Measurements from ENCODE around the gene PM20D1.
A peak's percentile ranks its signal among the peaks of the same experiment; 100 is the strongest.
"Not testable (repeated sequence)": the region's sequence is repeated elsewhere in the genome, so short reads cannot be mapped to it uniquely, and the experiment has no call there.

The PM20D1 gene

GRCh38 chr1:205849619-205850355 lies at the start of gene PM20D1:
Gene PM20D1, minus strand, starts transcription at chr1:205850132. Its CDS starts 60 bp downstream, at chr1:205850072.
- DNase-seq = peak in 2 of 3 donors; percentile 83 to 86

DNA sequence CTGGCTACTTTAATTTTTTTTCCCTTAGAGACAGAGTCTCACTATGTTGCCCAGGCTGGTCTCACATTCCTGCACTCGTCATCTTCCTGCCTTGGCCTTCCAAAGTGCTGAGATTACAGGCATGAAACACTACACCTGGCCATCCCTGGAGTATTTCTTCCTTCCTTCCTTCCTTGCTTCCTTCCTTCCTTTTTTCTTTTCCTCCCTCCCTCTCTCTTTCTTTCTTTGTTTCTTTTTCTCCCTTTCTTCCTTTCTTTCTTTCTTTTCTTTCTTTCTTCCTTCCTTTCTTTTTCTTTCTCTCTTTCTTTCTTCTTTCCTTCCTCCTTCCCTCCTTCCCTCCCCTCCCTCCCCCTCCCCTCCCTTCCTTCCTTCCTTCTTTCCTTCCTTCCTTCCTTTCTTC lies 46.4 kb upstream of the PM20D1 start:
- no peak for DNase-seq

GRCh38 chr1:205894119-205894518 lies 44.2 kb upstream of the PM20D1 start:
- not testable (repeated sequence) for DNase-seq

- DNase-seq = not testable (repeated sequence)
Observed at GRCh38 chr1:205892175-205892574, 42.2 kb upstream of the PM20D1 start.

- DNase-seq = not testable (repeated sequence)
Observed at GRCh38 chr1:205891481-205891880, 41.5 kb upstream of the PM20D1 start.

- DNase-seq = not testable (repeated sequence)
Observed at GRCh38 chr1:205890631-205891030, 40.7 kb upstream of the PM20D1 start.

DNA sequence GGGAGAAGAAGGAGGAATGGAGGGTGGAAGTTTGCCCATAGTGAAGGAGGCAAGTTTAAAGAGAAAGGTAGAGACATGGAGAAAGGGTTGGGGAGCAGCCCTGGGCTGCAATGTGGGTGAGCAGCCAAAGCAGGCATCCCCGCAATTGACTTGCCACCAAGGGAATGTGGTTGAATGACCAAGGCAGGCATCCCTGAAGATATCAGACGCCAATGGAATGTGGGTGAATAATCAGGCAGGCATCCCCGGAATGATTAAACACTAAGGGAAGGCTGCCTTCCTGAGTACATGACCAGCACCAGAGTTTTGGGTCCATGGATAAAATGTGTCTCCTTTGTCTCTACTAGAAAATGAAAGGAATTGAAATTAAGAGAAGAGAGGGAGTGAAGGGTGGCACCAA lies 39.8 kb upstream of the PM20D1 start:
- DNase-seq = not testable (repeated sequence)

GRCh38 chr1:205889006-205889405 lies 39.1 kb upstream of the PM20D1 start:
- not testable (repeated sequence) for DNase-seq

DNA sequence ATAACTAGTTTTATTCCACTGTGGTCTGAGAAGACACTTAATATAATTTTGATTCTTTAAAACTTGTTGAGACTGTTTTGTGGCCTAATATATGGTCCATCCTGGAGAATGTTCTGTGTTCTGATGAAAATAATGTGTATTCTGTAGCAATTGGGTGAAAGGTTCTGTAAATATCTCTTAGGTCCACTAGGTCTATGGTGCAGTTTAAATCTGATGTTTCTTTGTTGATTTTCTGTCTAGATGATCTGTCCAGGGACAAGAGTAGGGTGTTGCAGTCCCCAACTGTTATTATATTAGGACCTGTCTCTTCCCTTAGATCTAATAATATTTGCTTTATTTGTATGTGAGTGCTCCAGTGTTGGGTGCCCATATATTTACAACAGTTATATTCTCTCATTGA lies 33.9 kb upstream of the PM20D1 start:
- DNase-seq = no peak

GRCh38 chr1:205880923-205881322 lies 31.0 kb upstream of the PM20D1 start:
- no peak for DNase-seq

DNA sequence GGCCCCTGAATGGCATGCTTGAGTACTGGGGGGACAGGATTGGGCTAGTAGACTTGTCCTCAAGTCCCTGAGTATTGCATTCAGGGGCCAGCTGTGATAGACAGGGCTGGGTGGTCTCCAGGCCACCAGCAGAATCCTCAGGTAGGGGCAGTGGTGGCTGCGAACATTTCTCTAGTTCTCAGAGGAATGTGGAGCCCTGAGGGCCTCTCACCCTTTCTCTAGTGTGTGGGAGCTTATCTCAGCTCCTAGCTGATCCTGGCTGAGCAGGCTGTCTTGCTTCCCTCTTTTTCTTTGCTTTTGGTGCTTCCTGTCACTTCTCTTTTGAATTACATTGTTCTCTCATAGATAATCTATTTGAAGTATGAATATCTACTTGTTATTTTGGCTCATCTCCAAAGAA lies 30.0 kb upstream of the PM20D1 start:
- no peak for DNase-seq

DNA sequence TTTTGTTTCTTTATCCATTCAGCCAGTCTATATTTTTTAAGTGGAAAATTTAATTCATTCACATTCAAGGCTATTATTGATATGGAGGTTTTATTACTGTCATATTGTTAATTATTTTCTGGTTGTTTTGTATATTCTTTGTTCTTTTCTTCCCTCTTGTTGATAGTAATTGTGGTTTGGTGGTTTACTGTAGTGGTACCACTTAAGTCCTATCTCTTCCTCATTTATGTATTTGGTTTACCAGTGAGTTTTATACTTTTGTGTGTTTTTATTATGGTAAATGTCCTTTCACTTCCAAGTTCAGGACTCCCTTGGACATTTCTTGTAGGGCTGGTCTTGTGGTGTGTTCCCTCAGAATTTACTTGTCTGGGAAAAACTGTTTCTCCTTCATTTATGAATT lies 28.1 kb upstream of the PM20D1 start:
- peak in 1 of 3 donors; percentile 2 for DNase-seq

- DNase-seq = not testable (repeated sequence)
Observed at GRCh38 chr1:205873148-205873547, 23.2 kb upstream of the PM20D1 start.

GRCh38 chr1:205870236-205870635 lies 20.3 kb upstream of the PM20D1 start:
- no peak for DNase-seq

DNA sequence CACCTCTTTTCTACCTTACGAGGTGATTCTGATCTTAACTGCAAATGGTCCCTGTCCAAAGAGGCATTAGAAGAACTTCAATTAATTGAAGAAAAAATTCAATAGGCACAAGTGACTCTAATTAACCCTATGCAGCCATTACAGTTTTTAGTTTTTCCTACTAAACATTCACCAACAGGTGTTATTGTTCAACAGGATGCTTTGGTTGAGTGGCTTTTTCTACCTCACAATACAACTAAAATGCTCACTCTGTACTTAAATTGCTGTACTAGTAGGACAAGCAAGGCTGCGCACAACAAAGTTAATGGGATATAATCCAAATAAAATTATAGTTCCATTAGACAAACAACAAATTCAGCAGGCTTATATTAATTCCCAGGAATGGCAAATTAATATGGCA lies 11.6 kb upstream of the PM20D1 start:
- no peak for DNase-seq

GRCh38 chr1:205858141-205858961 lies 8.4 kb upstream of the PM20D1 start:
- DNase-seq = no peak

DNA sequence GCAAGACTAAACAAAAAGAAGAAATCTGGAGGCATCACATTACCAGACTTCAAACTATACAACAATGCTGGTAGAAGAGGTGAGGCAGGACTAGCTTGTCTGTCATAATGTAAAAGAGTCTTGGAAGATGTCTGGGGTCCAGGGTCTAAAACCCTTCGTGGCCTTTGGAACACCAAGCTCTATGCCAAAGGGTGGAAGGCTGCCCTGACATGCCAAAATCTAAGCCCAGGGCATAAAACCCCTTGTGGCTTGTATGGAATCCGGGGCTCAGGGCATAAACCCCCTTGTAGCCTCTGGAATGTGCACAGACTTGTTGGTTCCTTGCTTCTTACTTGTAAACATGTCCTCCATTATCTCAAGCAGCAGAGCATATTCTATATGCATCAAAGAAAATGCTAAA lies 7.6 kb upstream of the PM20D1 start:
- not testable (repeated sequence) for DNase-seq

GRCh38 chr1:205856433-205856832 lies 6.5 kb upstream of the PM20D1 start:
- no peak for DNase-seq

DNA sequence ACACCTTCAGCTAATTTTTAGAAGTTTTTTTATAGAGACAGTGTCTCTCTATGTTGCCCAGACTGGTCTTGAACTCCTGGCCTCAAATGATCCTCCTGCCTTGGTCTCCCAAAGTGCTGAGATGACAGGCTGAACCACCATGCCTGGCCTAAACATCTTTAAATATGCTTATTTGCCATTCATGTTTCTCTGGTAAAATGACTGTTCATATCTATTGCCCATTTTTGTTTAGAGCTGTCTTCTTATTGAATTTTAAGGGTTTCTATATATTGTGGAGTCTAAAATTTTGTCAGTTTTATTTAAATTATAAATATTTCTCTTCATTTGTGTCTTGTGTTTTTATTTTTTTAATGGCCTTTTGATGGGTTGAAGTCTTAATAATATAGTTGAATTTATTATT lies 3.0 kb upstream of the PM20D1 start:
- DNase-seq = no peak

DNA sequence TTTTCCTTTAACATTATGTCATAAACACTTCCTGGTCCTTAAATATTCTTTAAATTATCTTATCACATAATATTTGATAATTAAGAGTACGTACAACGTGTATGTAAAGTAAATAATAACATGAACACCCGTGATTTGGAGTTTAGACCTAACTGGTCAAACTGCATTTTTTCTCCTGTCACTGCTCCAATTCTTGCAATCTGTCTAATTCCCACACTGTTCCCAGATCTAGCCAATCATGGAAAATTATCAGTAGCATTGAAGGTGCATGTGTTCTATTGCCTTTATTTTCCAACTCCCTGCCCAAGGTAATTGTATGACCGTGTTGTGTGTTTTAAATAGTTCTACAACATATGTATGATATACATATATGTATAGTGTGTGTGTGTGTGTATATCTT lies 2.1 kb upstream of the PM20D1 start:
- no peak for DNase-seq

DNA sequence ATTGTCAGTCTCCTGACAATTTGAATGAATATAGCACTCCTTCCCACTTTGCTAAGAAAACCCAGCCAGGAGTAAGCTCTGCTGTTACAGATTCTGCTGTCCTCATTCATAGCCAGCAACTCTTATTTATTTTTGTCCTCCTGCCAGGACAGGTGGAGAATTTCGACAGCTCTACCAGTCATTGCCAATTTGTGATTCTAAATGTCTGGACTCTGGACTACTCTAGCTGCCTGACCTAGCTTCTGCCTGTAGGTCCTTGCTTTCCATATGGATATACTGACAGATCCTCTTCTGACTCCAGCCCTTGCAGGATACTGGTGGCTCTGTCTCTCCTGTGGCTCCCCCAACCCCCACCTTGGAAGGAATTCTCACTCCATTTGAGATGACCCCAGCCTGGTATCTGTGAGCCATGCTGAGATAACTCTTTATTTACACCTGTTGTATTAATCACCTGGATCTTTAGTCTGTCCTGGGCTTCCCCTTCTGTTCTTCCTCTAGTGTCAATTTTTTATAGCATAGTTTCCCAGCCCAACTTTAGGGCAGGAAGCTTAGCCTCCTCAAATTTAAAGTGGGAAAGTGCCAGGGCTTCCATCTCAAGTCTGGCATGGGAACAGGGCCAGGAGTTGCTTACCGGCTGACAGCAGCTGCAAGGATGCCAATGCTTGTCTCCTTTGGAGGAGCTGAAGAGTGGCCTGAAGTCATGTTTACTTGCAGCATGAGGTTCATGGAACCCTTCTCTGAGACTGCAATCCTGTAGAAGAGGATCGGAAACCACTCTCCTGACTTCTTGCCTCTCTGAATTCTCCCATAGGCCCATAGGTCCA lies 6.7 kb downstream of the PM20D1 start:
- DNase-seq = no peak

DNA sequence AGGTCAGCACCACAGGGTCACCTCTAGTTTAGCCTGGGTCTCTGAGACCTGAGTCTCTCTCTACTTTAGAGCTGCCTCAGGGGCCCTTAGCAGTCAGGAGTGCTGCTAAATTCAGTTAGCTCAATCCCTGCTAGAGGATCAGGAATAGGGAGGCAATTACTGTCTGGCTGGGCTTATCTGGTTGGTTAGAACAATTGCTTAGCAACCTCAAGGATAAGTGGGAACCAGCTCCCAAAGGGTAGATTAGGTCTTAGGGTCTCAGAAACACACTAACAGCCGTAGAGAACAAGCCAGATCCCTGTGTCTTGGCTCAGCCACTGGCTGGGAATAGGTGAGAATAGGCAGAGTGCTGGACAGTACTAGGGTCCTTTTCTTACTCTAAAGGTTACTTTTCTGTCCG lies 7.7 kb downstream of the PM20D1 start:
- no peak for DNase-seq
